Stimulated activated CD8-positive, alpha-beta memory T cell treated with anti-CD3 and anti-CD28 coated beads, Interleukin-12 subunit alpha, Interleukin-12 subunit beta, amount 100 ng/mL, for 24 hours (primary cell): ENCODE measurements around the gene NDUFB7.
"Not testable (repeated sequence)": the region's sequence is repeated elsewhere in the genome, so short reads cannot be mapped to it uniquely, and the experiment has no call there.

Source experiments
- DNase-seq: peaks from one replicate; pipeline ENCODE4 v3.0.0-alpha.2; 2020; ENCODE audit errors: extremely low read depth

Gene NDUFB7

DNA sequence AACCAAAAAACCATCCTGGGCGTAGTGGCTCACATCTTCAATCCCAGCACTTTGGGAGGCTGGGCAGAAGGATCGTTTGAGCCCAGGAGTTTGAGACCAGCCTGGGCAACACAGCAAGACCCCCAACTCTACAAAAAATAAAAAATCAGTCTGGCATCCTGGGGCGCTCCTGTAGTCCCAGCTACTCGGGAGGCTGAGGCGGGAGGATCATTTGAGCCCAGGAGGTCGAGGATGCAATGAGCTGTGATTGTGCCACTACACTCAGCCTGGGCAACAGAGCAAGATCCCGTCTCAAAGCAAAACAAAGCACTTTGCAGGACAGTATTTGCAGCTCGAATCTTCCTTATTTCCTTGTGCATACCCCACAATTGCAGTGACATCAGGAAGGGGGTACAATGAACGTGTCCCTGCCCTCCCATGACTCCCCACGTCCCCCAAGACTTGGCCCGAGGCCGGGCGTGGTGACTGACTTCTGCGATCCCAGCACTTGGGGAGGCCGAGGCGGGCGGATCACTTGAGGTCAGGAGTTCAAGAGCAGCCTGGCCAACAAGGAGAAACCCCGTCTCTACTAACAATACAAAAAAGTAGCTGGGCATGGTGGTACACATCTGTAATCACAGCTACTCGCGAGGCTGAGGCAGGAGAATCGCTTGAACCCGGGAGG is 870 bp downstream of the NDUFB7 start:
- no peak for DNase-seq

- no peak for DNase-seq
Observed at GRCh38 chr19:14567079-14567478, 4.8 kb downstream of the NDUFB7 start.

GRCh38 chr19:14566712-14567077 is 5.2 kb downstream of the NDUFB7 start:
- DNase-seq, result no peak

DNA sequence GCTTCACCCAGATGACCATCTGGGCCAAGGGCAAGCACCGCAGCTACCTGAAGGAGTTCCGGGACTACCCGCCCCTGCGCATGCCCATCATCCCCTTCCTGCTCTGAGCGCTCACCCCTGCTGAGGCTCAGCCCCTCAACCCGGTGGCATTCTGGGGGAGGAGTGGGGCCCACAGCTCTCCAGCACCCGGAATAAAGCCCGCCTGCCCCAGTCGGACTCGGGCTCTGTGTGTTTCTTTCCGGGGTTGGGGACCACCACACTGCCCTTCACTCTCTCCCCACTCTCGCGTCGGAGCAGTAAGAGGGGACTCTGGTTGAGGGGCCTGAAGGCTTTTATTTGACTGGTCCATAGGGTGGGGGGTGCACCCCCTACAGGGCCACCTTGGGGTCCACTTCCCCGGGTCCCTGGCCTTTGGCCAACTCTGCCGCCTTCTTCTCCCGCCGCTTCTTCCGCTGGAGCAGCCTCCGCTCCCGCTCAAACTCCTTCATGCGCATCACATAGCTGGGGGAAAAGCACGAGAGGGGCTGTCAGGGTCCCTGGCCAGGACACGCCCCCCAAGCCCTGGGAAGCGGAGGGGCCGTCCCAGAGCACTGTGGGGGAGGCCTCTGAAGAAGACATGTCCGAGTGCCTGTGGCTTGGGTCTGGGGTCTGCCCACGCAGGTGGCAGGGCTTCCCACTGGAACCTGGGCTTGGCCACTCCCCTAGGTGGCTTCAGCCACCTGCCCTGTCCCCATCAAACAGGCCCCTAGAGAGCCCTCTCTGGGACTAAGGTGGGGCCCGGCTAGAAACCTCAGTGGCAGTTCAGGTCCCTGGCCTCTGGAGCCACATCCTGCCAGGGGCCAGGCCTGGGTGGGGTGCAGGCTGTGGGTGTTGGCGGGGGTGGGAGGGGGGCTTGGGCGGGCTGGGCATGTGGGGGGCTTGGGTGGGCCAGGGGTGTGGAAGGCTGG is 5.8 kb downstream of the NDUFB7 start:
- no peak for DNase-seq

DNA sequence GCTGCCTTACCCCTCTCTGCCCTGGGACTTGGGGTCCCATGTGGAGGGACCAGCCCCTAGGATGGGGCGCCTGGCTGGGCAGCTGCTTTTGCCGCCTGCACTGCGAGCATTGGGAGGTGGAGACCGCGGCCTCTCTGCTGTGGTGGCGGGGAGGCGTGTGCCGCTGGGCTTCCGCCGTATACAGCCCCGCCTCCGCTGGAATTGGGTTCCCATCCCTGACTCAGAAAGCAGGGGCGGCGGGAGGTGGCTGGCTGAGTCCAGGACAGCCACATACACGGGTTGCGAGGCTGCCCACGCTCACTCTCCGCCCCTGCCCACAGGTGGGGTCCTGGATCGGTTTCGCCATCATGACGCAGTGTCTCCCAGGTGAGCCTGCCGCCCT is 6.6 kb downstream of the NDUFB7 start:
- DNase-seq, result no peak

GRCh38 chr19:14564652-14565297 is 7.1 kb downstream of the NDUFB7 start:
- DNase-seq, result not testable (repeated sequence)

- peak; percentile 45 for DNase-seq
Observed at GRCh38 chr19:14563989-14564651, 7.7 kb downstream of the NDUFB7 start.

DNA sequence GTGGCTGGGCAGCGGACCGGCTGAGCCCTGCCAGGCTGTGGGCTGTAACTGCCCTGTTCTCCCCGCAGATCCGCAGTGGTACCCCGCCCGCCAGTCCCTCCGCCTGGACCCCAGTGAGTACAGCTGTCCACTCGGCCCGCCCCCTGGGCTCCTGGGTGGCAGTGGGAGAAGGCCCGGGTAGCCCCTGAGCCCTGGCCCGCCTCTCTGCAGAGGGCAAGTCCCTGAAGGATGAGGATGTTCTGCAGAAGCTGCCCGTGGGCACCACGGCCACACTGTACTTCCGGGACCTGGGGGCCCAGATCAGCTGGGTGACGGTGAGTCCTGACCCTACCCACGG is 8.3 kb downstream of the NDUFB7 start:
- no peak for DNase-seq

DNA sequence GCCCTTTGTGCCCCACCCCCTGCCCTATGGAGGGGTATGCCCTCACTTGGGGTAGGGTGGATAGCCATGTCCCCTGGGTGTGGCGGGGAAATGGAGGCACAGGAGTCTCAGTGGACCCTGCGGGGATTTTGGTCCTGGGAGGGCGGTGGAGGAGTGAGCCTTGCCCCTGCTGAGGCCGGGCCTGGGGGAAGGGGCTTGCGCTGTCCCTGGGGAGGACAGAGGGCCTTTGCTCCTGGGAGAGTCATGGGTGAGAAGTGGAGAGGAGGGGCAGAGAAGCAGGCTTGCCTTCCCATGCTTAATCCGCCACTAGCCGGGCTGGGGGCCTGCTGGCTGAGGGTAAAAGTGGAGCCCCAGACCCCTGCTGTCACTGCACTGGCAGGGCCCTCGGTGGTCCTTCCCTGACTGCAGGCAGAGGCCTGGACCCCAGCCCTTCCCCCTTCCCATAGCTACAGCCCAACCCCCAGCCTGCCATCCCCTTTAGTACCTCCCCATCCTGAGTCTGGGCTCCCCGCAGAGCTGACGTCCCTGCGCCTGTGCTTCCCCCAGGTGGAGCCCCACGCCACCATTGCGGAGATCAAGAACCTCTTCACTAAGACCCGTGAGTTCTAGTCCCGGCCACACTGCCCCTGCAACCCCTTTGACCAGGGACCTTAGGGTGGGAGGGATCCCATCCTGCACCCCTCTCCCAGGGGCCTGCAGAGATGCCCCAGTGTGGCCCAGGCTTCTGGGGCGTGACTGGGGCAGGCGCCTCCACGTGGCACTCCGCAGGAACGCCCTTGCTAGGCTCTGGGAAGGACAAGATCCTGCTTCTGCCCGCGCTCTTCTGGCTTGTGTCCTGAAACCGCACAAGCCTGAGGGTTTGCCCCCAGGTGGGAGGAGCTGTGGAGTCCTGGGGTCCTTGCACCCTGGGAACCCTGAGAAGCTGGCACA is 8.9 kb downstream of the NDUFB7 start:
- DNase-seq, result no peak

DNA sequence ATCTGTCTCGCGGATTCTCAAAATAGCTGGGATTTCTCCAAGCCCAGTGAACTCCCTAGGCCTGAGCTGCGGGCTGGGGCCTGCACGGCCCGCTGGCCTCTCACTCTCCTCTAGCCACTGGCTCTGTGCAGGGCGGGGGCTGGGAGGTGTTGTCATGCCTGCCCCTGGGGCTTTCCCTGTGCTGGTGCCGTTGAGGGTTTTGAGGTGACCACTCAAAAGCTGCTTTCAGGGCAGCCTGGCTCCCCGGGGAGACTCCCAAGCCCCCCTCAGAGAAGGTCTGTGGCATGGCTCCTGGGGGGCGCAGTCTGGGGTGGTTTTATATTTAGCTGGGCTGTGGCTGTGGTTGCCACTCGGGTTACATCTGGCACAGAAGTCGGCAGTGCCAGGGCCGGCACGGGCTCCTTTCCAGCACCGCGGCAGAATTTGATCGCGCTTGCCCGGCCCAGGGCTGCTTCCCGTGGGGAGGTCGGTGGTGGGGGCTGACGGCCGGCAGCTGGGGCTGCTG is 10.0 kb downstream of the NDUFB7 start:
- DNase-seq, result no peak

DNA sequence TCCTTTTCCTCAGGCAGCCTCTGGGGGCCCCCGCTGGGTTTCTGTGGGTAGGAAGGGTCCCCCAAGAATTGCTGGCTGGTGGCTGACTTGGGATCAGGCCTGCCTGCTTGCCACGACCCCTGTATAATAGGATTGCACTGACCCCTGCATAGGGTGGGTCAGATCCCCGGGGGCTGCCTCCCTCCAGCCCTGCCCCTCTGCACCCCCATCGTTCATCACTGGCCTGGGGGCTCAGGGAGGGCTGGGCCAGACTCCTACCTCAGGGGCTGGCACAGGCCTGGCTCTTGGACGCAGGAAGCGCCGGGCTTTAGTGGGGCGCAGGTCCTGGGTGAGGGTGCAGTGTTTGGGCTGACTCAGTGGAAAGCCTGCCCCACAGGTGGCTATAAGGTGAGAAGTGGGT is 10.6 kb downstream of the NDUFB7 start:
- no peak for DNase-seq

GRCh38 chr19:14560776-14561108 is 11.1 kb downstream of the NDUFB7 start:
- no peak for DNase-seq

- no peak for DNase-seq
Observed at GRCh38 chr19:14559916-14560775, 11.7 kb downstream of the NDUFB7 start.

- DNase-seq, result no peak
Observed at GRCh38 chr19:14558370-14559066, 13.3 kb downstream of the NDUFB7 start.

- peak; percentile 41 for DNase-seq
Observed at GRCh38 chr19:14556662-14557188, 15.1 kb downstream of the NDUFB7 start.

GRCh38 chr19:14555918-14556661 is 15.8 kb downstream of the NDUFB7 start:
- DNase-seq, result no peak

GRCh38 chr19:14554382-14554812 is 17.5 kb downstream of the NDUFB7 start:
- DNase-seq, result no peak

GRCh38 chr19:14553939-14554243 is 18.0 kb downstream of the NDUFB7 start:
- no peak for DNase-seq
